Umbilical cord (tissue), 2 donors: Measurements from ENCODE around the gene SIPA1. TPM values are rescaled to one million over a fixed set of nuclear protein-coding genes. Genes with fewer than 3 reads are reported as not detected.

Source experiments
- DNase-seq: peaks from one replicate; pipeline ENCODE4 v3.0.0-alpha.2; 2015; ENCODE audit warnings: low spot score
- total RNA-seq: library from RNA; depleted of rRNA; stranded (reverse); fragments of >200 nt; gene quantifications from one replicate; pipeline ENCODE4 v1.2.3, GENCODE V29; 2014; ENCODE audit warnings: low replicate concordance; ENCODE audit not compliant: insufficient read depth

Gene SIPA1, protein sequence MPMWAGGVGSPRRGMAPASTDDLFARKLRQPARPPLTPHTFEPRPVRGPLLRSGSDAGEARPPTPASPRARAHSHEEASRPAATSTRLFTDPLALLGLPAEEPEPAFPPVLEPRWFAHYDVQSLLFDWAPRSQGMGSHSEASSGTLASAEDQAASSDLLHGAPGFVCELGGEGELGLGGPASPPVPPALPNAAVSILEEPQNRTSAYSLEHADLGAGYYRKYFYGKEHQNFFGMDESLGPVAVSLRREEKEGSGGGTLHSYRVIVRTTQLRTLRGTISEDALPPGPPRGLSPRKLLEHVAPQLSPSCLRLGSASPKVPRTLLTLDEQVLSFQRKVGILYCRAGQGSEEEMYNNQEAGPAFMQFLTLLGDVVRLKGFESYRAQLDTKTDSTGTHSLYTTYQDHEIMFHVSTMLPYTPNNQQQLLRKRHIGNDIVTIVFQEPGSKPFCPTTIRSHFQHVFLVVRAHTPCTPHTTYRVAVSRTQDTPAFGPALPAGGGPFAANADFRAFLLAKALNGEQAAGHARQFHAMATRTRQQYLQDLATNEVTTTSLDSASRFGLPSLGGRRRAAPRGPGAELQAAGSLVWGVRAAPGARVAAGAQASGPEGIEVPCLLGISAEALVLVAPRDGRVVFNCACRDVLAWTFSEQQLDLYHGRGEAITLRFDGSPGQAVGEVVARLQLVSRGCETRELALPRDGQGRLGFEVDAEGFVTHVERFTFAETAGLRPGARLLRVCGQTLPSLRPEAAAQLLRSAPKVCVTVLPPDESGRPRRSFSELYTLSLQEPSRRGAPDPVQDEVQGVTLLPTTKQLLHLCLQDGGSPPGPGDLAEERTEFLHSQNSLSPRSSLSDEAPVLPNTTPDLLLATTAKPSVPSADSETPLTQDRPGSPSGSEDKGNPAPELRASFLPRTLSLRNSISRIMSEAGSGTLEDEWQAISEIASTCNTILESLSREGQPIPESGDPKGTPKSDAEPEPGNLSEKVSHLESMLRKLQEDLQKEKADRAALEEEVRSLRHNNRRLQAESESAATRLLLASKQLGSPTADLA
- 23.8 TPM for total RNA-seq

DNA sequence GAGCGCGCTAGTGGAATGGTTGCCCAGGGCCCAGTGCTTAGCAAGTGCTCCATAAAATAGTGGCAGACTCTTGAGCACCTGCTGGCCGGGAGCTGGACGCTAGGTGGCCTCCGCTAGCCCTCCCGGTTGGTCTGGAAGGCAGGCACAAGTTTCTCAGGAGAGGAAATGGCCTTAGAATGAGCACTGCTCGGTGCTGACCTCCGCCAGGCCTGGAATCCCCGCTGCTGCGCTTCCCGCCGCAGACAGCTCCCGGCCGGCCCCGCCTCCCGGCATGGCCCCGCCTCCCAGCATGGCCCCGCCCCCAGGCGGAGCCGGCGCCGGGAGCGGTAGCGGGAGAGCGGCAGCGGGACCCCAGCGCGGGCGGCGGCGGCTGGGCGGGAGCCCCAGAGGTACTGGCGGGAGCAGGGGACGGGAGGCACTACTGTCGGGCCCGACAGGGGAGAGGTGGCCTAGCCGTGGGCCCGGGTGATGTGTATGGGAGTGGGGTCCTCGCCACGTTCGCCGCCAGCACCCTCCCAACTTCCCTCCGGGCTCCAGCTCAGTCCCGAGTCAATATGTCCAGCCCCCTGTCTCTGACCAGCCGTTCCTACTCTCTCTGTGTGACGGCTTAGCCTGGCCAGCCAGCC, at the start of gene SIPA1:
SIPA1 (plus strand) TSS at position 308 of the 626 bp plus-strand sequence. CDS start 2,821 bp downstream, outside the sequence.
- peak; percentile 80 for DNase-seq

DNA sequence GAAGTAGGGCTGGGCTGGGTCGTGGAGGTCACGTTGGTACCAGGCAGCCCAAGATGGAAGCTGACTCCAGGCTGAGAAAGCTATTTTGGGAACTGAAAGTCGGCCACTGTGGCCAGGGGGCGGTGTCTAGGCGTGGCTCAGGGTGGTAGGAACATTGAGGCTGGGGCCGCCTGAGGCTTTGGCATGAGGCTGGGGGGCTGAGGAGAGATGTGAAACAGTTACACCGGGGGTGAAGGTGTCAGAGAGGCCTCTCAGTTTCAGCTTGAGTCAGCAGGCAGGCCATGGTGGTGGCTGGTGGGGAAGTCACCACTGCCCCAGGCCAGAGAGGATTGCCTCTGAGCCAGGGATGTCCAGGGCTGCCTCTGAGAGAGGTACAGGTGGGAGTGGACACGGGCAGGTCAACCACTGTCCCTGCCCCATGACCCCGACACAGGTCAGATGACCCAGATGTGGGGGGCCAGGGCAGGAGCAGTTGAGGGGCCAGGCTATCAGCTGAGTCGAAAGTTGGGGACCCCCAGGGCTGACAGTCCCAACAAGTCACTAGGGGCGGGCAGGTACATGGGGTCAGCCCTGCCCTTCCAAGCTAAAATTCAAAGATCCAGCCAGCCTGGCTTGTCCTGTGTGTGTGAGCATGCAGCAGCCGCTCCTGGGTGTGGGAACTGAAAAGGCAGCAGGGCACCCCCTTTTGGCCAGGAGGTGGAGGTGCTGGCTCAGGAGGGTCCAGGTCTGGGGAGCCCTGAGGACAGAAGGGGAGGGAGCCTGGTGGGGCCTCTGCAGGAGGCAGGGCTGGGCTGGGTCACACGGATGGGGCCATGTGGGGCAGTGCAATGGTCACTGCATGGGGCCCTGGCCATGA, 49.5 kb upstream of the SIPA1 start:
- no peak for DNase-seq

DNA sequence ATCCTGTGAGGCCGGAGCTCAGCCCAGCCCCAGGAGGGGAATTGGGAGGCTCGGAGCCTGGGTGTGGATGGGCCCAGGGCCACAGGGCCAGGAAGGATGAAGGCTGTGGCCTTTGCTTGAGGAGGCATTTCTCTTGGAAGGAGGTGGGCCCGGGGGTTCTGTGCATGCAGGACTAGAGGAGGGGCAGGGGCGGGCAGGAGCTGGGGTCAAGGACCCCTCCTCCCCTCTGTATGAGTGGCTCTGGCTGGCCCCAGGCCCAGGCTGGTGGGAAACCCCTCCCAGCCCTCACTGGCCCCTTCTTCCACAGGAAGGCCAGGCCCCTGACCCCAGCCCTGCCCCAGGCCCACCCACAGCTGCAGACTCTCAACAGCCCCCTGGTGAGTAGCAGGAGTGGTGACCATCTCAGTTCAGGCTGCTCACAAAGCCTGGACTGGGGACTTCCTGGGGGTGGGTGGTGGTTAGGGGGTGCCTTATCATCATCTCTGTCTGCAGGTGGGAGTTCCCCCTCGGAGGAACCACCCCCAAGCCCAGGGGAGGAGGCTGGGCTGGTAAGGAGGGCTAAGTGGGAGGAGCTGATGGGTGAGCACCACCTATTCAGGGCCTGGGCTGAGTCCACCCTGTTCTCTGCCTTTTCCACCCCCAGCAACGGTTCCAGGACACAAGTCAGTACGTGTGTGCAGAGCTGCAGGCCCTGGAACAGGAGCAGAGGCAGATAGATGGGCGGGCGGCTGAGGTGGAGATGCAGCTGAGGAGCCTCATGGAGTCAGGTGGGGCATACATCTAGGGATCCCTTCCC, 48.3 kb upstream of the SIPA1 start:
- no peak for DNase-seq

DNA sequence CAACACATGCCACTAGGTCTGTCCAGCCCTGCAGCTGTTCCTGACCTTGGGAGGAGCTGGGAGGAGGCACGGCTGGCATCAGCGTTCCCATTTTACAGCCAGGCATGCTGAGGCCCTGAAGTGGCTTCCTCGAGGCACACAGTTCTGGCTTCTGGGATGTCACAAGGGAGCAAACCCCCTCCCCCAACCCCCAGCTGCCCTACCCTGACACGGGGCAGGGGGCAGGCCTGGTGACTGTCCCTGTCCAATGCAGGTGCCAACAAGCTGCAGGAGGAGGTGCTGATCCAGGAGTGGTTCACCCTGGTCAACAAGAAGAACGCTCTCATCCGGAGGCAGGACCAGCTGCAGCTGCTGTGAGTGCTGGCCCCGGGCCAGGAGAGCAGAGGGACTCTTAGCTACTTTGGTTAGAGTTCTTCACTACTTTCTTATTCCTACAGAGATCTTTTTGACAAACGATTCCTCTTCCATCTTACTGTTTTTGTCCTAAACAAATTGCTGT, 47.6 kb upstream of the SIPA1 start:
- no peak for DNase-seq

DNA sequence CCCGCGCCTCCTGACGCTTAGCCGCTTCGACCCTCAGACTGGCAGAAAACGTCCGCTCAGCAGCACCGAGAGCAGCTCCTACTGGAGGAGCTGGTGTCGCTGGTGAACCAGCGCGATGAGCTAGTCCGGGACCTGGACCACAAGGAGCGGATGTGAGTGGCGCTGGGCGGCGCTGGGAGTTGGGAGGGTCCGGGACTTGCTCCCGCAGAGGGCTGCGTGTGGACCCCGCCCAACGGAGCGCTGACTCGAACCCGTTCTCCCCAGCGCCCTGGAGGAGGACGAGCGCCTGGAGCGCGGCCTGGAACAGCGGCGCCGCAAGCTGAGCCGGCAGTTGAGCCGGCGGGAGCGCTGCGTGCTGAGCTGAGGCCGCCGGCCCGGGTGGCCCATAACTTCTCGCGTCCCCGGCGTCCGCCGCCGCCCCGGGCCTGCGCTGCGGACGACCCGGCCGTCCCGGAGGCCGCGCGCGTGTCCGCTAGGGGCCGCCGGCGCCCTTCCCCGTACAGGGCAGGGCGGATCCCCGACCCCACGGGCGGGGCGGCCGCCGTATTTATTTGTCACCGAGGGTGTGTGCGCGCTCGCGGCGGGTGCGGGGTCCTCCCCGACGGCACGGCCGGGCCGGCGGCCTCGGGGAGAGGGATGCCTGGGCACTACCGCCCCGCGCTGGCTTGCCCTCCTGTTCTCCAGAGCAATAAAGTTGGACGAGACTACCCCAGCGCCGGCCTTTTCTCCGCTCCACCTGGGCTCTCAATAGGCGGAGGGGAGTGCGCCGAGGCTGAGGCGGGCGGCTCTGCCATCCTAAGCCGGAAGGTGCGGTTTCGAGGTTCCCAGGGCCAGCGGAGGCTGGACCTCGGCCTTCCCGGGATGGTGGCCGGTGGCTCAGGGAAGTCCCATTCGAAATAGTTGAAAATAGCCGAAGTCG, 45.7 kb upstream of the SIPA1 start:
- no peak for DNase-seq

DNA sequence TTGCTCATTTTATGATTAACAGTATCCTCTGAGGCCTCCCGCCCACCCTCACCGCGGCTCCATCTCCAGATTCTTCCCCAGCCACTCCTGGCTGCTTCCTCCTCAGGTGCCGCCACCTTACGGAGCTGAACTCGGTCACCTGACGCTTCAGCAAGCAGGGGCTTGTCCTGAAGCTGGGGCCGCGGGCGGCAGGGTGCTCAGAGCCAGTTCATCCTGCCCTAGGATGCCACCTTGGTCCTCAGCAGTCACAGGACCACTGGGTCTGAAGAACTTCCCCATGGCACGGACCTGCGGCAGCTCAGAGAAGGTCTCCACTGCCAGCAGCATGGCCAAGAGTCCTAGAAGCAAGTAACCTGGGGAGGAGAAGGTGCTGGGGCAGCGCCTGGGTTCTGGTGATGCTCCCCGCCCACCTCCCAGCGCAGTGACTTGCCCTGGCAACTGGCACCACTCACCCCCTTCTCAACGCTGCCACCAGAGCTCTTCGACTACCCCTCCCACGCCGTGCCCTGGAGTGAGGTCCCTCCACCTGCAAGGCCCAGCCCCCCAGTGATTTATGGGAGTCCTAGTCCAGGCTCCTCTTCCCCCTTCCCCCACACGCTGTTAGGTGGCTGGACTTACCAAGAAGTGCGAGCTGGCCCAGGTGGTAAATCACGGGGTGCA, 44.9 kb upstream of the SIPA1 start:
- no peak for DNase-seq

DNA sequence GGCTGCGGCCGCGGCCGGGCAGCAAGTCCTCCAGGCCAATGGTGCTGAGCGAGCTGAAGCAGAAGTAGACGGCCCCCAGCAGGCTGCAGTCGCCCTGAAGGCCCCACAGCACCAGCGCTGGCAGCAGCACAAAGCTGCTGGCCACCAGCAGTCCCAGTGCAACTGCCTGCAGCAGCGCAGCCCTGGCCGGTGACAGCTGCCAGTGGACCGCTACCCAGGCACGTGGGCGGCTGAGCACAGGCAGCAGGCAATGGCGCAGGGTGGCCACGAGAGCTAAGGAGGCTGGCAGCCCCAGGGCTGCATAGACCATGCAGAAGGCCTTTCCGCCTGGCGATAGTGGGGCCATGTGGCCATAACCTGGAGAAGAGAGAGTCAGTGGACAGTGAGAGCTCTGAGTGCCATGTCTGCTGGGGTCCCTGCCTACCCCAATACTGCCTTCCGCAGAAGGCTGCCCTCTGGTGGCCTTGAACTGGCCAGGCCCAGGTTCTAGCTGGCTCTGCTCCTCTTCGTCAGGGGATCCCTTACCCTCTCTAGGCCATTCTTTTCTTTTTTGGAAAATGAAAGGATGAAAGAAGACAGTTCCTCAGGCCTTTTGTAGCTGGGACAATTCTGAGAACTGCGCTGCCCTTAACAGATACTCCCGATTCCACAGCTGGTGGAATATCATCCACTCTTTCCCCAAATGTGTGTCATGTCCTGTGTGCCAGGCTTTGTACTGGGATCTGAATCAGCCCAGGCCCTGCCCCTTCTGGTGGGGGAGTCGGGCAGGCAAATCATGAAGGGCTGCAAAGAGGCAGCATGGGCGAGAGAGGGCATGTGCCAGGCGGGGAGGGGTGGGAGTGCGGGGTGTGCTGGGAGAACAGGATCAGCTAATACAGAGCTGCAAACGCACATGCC, 44.1 kb upstream of the SIPA1 start:
- DNase-seq, result no peak

DNA sequence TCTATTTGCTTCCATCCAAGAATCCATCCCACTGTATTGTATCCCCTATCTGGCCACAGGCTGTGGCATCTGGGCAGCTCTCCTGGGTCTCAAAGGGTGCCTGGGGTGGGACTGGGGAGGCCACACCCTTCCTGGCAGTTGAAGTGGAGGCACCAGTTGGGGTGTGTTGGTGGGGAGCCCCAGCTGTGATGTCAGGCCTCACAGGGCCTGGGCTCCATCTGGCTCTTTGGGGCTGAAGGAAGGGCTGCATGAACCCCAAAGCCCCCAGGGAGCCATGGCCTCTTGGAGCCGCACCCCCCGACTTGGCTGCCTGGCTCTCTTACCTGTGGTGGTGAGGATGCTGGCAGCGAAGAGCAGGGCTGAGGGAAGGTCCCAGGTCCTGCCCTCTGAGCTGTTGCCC, 42.8 kb upstream of the SIPA1 start:
- no peak for DNase-seq

DNA sequence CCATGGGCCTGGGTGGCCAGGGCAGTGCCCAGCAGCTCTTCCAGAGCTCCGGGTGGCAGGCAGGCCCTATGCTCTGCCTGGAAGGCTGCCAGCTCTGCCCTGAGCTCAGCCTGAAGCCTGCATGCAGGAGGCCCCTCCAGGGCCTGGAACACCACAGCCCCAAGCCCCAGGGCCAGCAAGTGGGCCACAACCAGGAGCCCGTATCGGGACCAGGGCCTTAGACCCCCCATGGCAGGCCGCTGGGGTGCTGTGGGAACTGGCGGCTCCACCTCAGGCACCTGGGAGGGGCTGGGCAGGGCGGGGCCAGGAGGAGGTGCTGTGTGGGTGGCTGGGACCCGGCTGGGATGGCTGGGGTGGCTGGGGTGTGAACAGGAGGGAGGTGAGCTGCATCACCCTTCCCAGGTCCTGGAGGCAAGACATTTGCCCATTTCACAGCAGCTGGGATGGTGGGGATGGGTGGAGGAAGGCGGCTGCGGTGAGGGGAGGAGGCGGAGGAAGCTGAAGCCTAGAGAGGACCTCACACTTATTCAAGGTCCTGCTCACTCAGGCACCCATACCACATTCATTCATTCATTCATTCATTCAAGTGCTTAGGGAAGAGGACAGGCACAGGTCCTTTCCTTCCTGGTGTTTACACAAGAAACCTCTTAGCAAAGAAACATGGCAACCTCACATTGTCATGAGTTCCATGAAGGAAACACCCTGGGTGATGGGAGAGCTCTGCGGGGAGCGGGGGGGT, 42.2 kb upstream of the SIPA1 start, which contains the start of gene KCNK7:
KCNK7 (minus strand) TSS at position 258 of the 739 bp plus-strand sequence; CDS start at position 230, 28 bp downstream.
- no peak for DNase-seq

DNA sequence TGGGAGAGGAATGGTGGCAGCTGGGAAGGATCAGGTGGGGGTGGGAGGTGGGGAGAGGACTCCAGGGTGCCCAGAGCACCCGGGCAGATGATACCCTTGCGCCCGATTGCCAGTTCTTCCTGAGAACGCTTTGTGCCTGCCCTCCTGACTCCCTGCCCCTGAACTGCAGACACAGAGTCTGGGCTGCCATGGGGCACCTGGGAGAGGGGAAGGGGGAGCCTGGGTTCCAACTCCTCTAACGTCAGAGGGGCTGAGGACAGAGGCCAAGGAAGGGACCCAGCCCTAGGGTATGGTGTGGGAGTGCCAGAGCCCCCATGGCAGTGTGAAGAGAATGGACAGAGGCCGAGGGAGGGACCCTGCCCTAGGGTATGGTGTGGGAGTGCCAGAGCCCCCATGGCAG, 41.4 kb upstream of the SIPA1 start:
- no peak for DNase-seq

DNA sequence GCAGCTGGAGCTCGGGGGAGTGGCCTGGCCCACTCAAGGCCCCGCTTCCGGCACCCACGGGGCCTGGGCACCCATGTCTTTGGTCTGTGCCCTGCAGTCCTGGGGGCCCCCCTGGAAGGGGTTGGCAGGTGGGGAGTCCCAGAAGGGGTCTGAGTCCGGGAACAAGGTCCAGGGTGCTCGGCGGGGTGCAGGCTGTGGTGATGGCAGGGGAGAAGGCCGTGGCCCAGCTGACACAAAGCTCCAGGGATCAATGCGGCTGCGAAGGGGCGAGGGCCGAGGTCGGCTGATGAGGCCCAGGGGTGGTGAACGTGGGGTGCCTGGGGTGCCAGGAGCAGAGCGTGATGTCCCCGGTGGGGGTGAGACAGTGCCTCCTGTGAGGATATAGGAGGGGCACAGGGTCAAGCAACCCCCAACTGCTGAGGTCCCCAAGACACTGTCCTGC, 39.6 kb upstream of the SIPA1 start:
- no peak for DNase-seq

DNA sequence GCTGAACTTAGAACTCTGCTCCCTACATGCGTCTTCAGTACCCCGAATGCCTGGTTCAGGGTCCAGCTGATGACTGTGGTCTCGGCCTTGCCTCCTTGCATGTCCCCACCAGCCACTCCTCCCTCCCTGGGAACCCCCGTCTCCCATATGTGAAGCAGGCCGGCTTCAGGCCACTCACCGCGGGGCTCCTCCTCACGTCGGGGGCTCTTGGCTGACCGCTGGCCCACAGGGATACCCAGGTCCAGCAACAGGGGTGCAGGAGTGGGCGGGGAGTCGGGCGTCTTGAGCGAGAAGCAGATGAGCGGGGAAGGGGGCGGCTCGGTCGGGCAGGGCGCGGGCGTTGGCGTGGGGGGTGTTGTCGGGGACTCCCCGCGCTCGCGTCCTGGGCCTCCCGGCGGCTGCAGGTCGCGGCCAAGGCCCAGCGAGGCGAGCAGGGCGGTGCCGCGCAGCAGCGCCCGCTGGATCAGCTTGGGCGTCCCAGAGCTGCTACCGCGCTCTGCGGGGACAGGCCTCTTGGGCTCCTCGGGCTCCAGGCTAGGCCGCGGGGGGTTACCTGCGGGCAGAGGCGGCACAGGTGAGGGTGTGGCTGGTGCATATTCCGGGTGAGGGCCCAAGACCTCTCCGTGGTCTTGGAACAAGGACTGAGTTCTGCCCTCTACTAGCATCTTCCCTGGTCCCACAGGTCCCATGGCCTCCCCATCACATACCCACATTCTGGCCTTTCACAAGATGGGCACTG, 38.5 kb upstream of the SIPA1 start:
- no peak for DNase-seq

DNA sequence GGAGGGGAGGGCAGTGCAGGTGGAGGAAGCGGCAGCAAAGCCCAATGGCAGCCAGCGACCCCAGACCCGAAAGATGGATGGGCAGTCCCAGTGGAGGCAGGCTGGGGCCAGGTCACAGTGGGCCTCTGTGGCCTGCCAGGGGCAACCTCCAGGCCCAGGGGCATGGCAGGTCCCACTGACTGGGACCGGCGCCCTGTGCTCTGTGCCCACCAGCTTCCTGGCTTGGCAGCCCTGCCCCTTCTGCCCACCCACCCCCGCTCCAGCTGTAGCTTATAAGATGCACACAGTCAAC, 38.0 kb upstream of the SIPA1 start:
- no peak for DNase-seq

DNA sequence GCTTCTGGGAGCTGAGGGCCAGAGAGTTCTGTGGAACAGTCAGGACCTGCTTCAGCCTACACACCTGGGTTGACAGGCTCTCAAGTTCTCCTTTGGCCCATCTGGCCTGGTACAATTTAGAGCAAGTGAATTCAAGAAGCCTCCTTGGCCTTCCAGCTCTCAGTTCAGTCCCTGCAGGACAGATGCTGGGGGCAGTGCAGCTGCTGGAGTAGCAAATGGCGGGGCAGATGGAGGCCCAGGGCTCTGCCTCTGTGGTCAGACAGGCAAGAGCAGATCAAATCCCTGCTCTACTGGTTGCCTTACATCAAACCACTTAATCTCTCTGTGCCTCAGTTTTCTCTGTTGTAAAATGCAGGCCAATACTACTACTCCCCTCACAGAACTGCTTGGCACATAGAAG, 33.6 kb upstream of the SIPA1 start:
- no peak for DNase-seq

DNA sequence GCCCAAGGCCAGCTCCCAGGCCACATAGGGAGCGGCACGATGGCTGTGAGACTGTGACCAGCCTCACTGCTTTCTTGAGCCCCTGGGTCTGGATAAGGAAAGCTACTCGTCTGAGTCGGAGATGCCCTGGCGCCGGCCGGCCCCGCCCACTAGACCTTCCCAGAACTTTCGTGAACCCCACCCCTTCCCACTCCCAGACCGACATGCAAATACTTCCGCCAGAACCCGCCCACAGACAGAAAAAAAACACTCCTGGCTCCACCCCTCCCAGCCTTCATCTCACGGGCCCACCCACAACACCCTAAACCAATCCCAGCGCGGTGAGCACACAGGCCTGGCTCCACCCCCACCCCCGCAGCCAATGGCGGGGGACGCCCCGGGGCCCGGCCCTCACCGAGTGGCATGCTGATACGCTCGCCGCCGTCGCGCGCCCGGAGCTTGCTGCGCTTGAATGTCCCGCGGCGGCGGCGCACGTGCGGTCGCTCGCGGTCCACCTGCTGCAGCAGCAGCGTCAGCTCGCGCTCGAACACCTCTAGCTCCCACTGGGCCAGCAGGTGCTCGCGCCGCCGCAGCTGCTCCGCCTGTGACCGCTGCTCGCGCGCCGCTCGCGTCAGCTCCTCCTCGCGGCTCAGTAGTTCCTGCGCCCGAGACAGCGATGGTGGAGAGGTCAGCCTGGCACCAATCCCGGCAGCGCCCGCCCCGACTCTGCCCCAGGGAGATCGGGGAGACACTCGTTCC, 30.9 kb upstream of the SIPA1 start:
- DNase-seq, result peak; percentile 98
